Measurements from ENCODE around the gene MRPS9. TPM values are rescaled to one million over a fixed set of nuclear protein-coding genes. Genes with fewer than 3 reads are reported as not detected.
A peak's percentile ranks its signal among the peaks of the same experiment; 100 is the strongest.

Gene MRPS9
- total and polyA plus RNA-seq, 2 of the 13 experiments (the other 11 are each of a cell fraction or from before 2014, with no cell fraction given), result 31.2 to 91.8 TPM

- TF ChIP-seq, protein P1, sequence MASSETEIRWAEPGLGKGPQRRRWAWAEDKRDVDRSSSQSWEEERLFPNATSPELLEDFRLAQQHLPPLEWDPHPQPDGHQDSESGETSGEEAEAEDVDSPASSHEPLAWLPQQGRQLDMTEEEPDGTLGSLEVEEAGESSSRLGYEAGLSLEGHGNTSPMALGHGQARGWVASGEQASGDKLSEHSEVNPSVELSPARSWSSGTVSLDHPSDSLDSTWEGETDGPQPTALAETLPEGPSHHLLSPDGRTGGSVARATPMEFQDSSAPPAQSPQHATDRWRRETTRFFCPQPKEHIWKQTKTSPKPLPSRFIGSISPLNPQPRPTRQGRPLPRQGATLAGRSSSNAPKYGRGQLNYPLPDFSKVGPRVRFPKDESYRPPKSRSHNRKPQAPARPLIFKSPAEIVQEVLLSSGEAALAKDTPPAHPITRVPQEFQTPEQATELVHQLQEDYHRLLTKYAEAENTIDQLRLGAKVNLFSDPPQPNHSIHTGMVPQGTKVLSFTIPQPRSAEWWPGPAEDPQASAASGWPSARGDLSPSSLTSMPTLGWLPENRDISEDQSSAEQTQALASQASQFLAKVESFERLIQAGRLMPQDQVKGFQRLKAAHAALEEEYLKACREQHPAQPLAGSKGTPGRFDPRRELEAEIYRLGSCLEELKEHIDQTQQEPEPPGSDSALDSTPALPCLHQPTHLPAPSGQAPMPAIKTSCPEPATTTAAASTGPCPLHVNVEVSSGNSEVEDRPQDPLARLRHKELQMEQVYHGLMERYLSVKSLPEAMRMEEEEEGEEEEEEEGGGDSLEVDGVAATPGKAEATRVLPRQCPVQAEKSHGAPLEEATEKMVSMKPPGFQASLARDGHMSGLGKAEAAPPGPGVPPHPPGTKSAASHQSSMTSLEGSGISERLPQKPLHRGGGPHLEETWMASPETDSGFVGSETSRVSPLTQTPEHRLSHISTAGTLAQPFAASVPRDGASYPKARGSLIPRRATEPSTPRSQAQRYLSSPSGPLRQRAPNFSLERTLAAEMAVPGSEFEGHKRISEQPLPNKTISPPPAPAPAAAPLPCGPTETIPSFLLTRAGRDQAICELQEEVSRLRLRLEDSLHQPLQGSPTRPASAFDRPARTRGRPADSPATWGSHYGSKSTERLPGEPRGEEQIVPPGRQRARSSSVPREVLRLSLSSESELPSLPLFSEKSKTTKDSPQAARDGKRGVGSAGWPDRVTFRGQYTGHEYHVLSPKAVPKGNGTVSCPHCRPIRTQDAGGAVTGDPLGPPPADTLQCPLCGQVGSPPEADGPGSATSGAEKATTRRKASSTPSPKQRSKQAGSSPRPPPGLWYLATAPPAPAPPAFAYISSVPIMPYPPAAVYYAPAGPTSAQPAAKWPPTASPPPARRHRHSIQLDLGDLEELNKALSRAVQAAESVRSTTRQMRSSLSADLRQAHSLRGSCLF (CRISPR knock-in tag; IDR thresholded peaks at IDR 0.05; ENCODE audit: borderline replicate concordance), result no peak
- TF ChIP-seq ZNF556 (CRISPR knock-in tag; IDR thresholded peaks at IDR 0.05; ENCODE audit: borderline replicate concordance) (0 out of 2 replicates have a peak, but pooled peaks have one; percentile 22), MTF2 (CRISPR knock-in tag; IDR thresholded peaks at IDR 0.05; ENCODE audit: borderline replicate concordance) (peak; percentile 53; the same call in 1 of the 2 replicates), ZNF670 (CRISPR knock-in tag; IDR thresholded peaks at IDR 0.05; ENCODE audit: borderline replicate concordance) (peak; percentile 80; the same call in 1 of the 2 replicates), ZNF317 (CRISPR knock-in tag; IDR thresholded peaks at IDR 0.05) (peak; percentile 80; the same call in 1 of the 2 replicates), ZNF615 (CRISPR knock-in tag; IDR thresholded peaks at IDR 0.05; ENCODE audit: borderline replicate concordance) (no peak), ETV6 (CRISPR knock-in tag; conservative IDR thresholded peaks at IDR 0.05) (0 out of 2 replicates have a peak, but pooled peaks have one; percentile 21), SPEN (CRISPR knock-in tag; IDR thresholded peaks at IDR 0.05; ENCODE audit: low read depth) (peak; percentile 81; the same call in 1 of the 2 replicates), ZSCAN25 (CRISPR knock-in tag; IDR thresholded peaks at IDR 0.05) (peak; percentile 43; the same call in 1 of the 2 replicates), RAD51 (IDR thresholded peaks at IDR 0.05; ENCODE audit: borderline replicate concordance) (no peak), ZNF768 (CRISPR knock-in tag; IDR thresholded peaks at IDR 0.05) (0 out of 2 replicates have a peak, but pooled peaks have one; percentile 42), ZNF652 (CRISPR knock-in tag; IDR thresholded peaks at IDR 0.05; ENCODE audit: borderline replicate concordance, low read depth) (no peak; the same call in 1 of the 2 replicates), XRCC5 (optimal IDR thresholded peaks at IDR 0.05; ENCODE audit: low read length) (peak; percentile 86), GATA4 (IDR thresholded peaks at IDR 0.05; ENCODE audit: borderline replicate concordance, low read depth) (peak; percentile 81), ZNF605 (CRISPR knock-in tag; IDR thresholded peaks at IDR 0.05) (peak; percentile 76)
- TF ChIP-seq, protein P2, sequence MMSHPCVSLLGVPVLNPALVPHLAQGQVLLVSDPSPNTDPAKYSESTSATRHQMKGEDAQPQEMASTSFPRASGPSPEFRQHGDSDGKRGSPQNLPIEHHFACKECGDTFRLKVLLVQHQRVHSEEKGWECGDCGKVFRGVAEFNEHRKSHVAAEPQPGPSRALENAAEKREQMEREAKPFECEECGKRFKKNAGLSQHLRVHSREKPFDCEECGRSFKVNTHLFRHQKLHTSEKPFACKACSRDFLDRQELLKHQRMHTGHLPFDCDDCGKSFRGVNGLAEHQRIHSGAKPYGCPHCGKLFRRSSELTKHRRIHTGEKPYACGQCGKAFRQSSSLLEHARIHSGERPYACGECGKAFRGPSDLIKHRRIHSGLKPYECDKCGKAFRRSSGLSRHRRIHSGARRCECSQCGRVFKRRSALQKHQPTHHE (CRISPR knock-in tag; IDR thresholded peaks at IDR 0.05; ENCODE audit: borderline replicate concordance), result peak; percentile 51; the same call in 1 of the 2 replicates
- TF ChIP-seq, protein P3, sequence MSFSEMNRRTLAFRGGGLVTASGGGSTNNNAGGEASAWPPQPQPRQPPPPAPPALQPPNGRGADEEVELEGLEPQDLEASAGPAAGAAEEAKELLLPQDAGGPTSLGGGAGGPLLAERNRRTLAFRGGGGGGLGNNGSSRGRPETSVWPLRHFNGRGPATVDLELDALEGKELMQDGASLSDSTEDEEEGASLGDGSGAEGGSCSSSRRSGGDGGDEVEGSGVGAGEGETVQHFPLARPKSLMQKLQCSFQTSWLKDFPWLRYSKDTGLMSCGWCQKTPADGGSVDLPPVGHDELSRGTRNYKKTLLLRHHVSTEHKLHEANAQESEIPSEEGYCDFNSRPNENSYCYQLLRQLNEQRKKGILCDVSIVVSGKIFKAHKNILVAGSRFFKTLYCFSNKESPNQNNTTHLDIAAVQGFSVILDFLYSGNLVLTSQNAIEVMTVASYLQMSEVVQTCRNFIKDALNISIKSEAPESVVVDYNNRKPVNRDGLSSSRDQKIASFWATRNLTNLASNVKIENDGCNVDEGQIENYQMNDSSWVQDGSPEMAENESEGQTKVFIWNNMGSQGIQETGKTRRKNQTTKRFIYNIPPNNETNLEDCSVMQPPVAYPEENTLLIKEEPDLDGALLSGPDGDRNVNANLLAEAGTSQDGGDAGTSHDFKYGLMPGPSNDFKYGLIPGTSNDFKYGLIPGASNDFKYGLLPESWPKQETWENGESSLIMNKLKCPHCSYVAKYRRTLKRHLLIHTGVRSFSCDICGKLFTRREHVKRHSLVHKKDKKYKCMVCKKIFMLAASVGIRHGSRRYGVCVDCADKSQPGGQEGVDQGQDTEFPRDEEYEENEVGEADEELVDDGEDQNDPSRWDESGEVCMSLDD (CRISPR knock-in tag; IDR thresholded peaks at IDR 0.05; ENCODE audit: borderline replicate concordance), result no peak
Measured at GRCh38 chr2:105037572-105038382, at the start of gene MRPS9 (continued).

All from HepG2 (cell line).